GM12878 (cell line): ENCODE measurements around the gene CCDC85A. TPM values are rescaled to one million over a fixed set of nuclear protein-coding genes. Genes with fewer than 3 reads are reported as not detected.

ENCODE experiments used
- BACH1 ChIP-seq: fragments of 450-650 bp; IDR thresholded peaks from 2 replicates; pipeline ENCODE4 v1.6.1; 2017; ENCODE audit warnings: mild to moderate bottlenecking, borderline replicate concordance
- CHD2 ChIP-seq: IDR thresholded peaks from 2 replicates; pipeline ENCODE4 v1.6.1; 2011; ENCODE audit warnings: low read depth, low read length, improper control_type of control experiment, borderline replicate concordance
- EP300 ChIP-seq, 2 experiments: fragments of 150-350 bp in 1 of 2; IDR thresholded peaks; 2 replicates each; pipeline ENCODE4 v1.6.1; 2011 to 2012; ENCODE audit warnings: low read depth in 2 of 2, low read length in 2 of 2, borderline replicate concordance in 1 of 2, improper control_type of control experiment in 1 of 2, inconsistent platforms in 1 of 2; ENCODE audit not compliant: control insufficient read depth in 1 of 2
- FOXM1 ChIP-seq: IDR thresholded peaks from 2 replicates; pipeline ENCODE4 v1.6.1; 2012; ENCODE audit warnings: low read depth, mild to moderate bottlenecking, inconsistent platforms, low read length, moderate library complexity
- IKZF2 ChIP-seq, 2 experiments: fragments of 450-650 bp; IDR thresholded peaks; 2 replicates each; pipeline ENCODE4 v1.6.1; 2017; ENCODE audit warnings: mild to moderate bottlenecking in 2 of 2, moderate library complexity in 2 of 2
- IRF4 ChIP-seq: IDR thresholded peaks from 2 replicates; pipeline ENCODE4 v1.6.1; 2011; ENCODE audit warnings: low read depth, low read length
- JUNB ChIP-seq: IDR thresholded peaks from 2 replicates; pipeline ENCODE4 v1.6.1; 2016; ENCODE audit warnings: antibody characterized with exemption, mild to moderate bottlenecking
- MEF2B ChIP-seq: fragments of 450-650 bp; IDR thresholded peaks from 2 replicates; pipeline ENCODE4 v1.6.1; 2018; ENCODE audit warnings: mild to moderate bottlenecking, moderate library complexity; ENCODE audit not compliant: partially characterized antibody, poor library complexity, severe bottlenecking
- NBN ChIP-seq: fragments of 450-650 bp; IDR thresholded peaks from 2 replicates; pipeline ENCODE4 v1.6.1; 2016
- NFIC ChIP-seq: IDR thresholded peaks from 2 replicates; pipeline ENCODE4 v1.6.1; 2012; ENCODE audit warnings: low read depth, mild to moderate bottlenecking, inconsistent platforms, low read length, moderate library complexity
- SREBF1 ChIP-seq: IDR thresholded peaks from 2 replicates; pipeline ENCODE4 v1.6.1; 2012; ENCODE audit warnings: mild to moderate bottlenecking, low read length
- TARDBP ChIP-seq: IDR thresholded peaks from 2 replicates; pipeline ENCODE4 v1.6.1; 2016; ENCODE audit warnings: borderline replicate concordance
- ZNF217 ChIP-seq: fragments of 450-650 bp; IDR thresholded peaks from 2 replicates; pipeline ENCODE4 v1.6.1; 2017; ENCODE audit warnings: antibody characterized with exemption, mild to moderate bottlenecking
- polyA plus RNA-seq, 11 experiments: library from polyadenylated mRNA; depleted of rRNA in 4 of 11; unstranded in 6 of 11; stranded (reverse) in 5 of 11; fragments of >200 nt; fragmentation: Nextera tagmentation in 4 of 11; fragmentation: Illumina TruSeq in 1 of 11; extraction: Ambion mirVana in 4 of 11; extraction: Trizol in 1 of 11; gene quantifications; 1 replicate in 1 of 11; 2 replicates in 10 of 11; pipeline versions ENCODE4 v1.2.1 to v1.2.3, GENCODE V29; 2011 to 2016; ENCODE audit warnings: inconsistent platforms in 2 of 11, missing spikeins in 2 of 11, low read depth in 1 of 11
- total RNA-seq, 4 experiments: library from RNA; depleted of rRNA in 3 of 4; stranded (reverse); fragments of >200 nt in 3 of 4; fragmentation: Illumina TruSeq in 1 of 4; extraction: Trizol in 1 of 4; gene quantifications; 2 replicates each; pipeline versions ENCODE4 v1.2.1 to v1.2.3, GENCODE V29; 2013 to 2021
- TF ChIP-seq, protein P1 (sequence below), 3 experiments: IDR thresholded peaks in 2 of 3; conservative IDR thresholded peaks in 1 of 3; 2 replicates each; pipeline ENCODE4 v1.5.1; 2011; ENCODE audit warnings: low read depth in 3 of 3, low read length in 3 of 3, mild to moderate bottlenecking in 3 of 3, control low read depth in 2 of 3, moderate library complexity in 2 of 3, inconsistent platforms in 1 of 3, mixed read lengths in 1 of 3; ENCODE audit not compliant: control insufficient read depth in 2 of 3, insufficient read depth in 1 of 3; ENCODE audit errors: extremely low read depth in 1 of 3
- TF ChIP-seq, protein P2 (sequence below): fragments of 450-650 bp; IDR thresholded peaks from 2 replicates; pipeline ENCODE4 v1.6.1; 2017; ENCODE audit warnings: low read depth, mild to moderate bottlenecking, moderate library complexity
- TF ChIP-seq, protein P3 (sequence below): IDR thresholded peaks from 2 replicates; pipeline ENCODE4 v1.6.1; 2012; ENCODE audit warnings: mild to moderate bottlenecking, low read depth, low read length
- TF ChIP-seq, protein P4 (sequence below): fragments of 450-650 bp; IDR thresholded peaks from 2 replicates; pipeline ENCODE4 v1.6.1; 2017; ENCODE audit warnings: mild to moderate bottlenecking, low read depth, inconsistent platforms; ENCODE audit not compliant: poor library complexity, severe bottlenecking
- TF ChIP-seq, protein P5 (sequence below): IDR thresholded peaks from 2 replicates; pipeline ENCODE4 v1.6.1; 2012; ENCODE audit warnings: low read length, inconsistent platforms

Gene CCDC85A
- total and polyA plus RNA-seq, 10 of the 15 experiments (the other 5 are each of a cell fraction or from before 2014, with no cell fraction given) = 0.02 to 0.57 (median 0.04) TPM; not detected in 7

- peak; percentile 48 to 51; a peak in 2 of 4 replicates for TF ChIP-seq EP300 (IDR thresholded peaks at IDR 0.05; ENCODE audit: borderline replicate concordance in 1 of 2, control insufficient read depth in 1 of 2, low read depth in 2 of 2, low read length in 2 of 2)
- TF ChIP-seq, protein P1, sequence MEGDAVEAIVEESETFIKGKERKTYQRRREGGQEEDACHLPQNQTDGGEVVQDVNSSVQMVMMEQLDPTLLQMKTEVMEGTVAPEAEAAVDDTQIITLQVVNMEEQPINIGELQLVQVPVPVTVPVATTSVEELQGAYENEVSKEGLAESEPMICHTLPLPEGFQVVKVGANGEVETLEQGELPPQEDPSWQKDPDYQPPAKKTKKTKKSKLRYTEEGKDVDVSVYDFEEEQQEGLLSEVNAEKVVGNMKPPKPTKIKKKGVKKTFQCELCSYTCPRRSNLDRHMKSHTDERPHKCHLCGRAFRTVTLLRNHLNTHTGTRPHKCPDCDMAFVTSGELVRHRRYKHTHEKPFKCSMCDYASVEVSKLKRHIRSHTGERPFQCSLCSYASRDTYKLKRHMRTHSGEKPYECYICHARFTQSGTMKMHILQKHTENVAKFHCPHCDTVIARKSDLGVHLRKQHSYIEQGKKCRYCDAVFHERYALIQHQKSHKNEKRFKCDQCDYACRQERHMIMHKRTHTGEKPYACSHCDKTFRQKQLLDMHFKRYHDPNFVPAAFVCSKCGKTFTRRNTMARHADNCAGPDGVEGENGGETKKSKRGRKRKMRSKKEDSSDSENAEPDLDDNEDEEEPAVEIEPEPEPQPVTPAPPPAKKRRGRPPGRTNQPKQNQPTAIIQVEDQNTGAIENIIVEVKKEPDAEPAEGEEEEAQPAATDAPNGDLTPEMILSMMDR (IDR thresholded peaks at IDR 0.05 in 2 of 3, conservative IDR thresholded peaks at IDR 0.05 in 1 of 3; ENCODE audit: control insufficient read depth in 2 of 3, extremely low read depth in 1 of 3, insufficient read depth in 1 of 3, low read depth in 3 of 3, low read length in 3 of 3) = no peak
- TF ChIP-seq, protein P2, sequence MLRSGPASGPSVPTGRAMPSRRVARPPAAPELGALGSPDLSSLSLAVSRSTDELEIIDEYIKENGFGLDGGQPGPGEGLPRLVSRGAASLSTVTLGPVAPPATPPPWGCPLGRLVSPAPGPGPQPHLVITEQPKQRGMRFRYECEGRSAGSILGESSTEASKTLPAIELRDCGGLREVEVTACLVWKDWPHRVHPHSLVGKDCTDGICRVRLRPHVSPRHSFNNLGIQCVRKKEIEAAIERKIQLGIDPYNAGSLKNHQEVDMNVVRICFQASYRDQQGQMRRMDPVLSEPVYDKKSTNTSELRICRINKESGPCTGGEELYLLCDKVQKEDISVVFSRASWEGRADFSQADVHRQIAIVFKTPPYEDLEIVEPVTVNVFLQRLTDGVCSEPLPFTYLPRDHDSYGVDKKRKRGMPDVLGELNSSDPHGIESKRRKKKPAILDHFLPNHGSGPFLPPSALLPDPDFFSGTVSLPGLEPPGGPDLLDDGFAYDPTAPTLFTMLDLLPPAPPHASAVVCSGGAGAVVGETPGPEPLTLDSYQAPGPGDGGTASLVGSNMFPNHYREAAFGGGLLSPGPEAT = peak; percentile 91
- TF ChIP-seq JUNB = peak; percentile 94
- no peak for TF ChIP-seq CHD2
- TF ChIP-seq BACH1 = peak; percentile 70
- 0 out of 2 replicates have a peak, but pooled peaks have one; percentile 43 for TF ChIP-seq IRF4
- TF ChIP-seq FOXM1 = peak; percentile 57; the same call in 1 of the 2 replicates
- TF ChIP-seq, protein P3, sequence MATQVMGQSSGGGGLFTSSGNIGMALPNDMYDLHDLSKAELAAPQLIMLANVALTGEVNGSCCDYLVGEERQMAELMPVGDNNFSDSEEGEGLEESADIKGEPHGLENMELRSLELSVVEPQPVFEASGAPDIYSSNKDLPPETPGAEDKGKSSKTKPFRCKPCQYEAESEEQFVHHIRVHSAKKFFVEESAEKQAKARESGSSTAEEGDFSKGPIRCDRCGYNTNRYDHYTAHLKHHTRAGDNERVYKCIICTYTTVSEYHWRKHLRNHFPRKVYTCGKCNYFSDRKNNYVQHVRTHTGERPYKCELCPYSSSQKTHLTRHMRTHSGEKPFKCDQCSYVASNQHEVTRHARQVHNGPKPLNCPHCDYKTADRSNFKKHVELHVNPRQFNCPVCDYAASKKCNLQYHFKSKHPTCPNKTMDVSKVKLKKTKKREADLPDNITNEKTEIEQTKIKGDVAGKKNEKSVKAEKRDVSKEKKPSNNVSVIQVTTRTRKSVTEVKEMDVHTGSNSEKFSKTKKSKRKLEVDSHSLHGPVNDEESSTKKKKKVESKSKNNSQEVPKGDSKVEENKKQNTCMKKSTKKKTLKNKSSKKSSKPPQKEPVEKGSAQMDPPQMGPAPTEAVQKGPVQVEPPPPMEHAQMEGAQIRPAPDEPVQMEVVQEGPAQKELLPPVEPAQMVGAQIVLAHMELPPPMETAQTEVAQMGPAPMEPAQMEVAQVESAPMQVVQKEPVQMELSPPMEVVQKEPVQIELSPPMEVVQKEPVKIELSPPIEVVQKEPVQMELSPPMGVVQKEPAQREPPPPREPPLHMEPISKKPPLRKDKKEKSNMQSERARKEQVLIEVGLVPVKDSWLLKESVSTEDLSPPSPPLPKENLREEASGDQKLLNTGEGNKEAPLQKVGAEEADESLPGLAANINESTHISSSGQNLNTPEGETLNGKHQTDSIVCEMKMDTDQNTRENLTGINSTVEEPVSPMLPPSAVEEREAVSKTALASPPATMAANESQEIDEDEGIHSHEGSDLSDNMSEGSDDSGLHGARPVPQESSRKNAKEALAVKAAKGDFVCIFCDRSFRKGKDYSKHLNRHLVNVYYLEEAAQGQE = no peak
- TF ChIP-seq TARDBP = no peak
- no peak for TF ChIP-seq SREBF1
- TF ChIP-seq NFIC = peak; percentile 69
- peak; percentile 41 to 71 for TF ChIP-seq IKZF2 (IDR thresholded peaks at IDR 0.05)
- TF ChIP-seq, protein P4, sequence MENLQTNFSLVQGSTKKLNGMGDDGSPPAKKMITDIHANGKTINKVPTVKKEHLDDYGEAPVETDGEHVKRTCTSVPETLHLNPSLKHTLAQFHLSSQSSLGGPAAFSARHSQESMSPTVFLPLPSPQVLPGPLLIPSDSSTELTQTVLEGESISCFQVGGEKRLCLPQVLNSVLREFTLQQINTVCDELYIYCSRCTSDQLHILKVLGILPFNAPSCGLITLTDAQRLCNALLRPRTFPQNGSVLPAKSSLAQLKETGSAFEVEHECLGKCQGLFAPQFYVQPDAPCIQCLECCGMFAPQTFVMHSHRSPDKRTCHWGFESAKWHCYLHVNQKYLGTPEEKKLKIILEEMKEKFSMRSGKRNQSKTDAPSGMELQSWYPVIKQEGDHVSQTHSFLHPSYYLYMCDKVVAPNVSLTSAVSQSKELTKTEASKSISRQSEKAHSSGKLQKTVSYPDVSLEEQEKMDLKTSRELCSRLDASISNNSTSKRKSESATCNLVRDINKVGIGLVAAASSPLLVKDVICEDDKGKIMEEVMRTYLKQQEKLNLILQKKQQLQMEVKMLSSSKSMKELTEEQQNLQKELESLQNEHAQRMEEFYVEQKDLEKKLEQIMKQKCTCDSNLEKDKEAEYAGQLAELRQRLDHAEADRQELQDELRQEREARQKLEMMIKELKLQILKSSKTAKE = peak; percentile 36
- TF ChIP-seq, protein P5, sequence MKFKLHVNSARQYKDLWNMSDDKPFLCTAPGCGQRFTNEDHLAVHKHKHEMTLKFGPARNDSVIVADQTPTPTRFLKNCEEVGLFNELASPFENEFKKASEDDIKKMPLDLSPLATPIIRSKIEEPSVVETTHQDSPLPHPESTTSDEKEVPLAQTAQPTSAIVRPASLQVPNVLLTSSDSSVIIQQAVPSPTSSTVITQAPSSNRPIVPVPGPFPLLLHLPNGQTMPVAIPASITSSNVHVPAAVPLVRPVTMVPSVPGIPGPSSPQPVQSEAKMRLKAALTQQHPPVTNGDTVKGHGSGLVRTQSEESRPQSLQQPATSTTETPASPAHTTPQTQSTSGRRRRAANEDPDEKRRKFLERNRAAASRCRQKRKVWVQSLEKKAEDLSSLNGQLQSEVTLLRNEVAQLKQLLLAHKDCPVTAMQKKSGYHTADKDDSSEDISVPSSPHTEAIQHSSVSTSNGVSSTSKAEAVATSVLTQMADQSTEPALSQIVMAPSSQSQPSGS = peak; percentile 69; the same call in 1 of the 2 replicates
- peak; percentile 37 for TF ChIP-seq MEF2B
- 0 out of 2 replicates have a peak, but pooled peaks have one; percentile 13 for TF ChIP-seq NBN
- TF ChIP-seq ZNF217 = peak; percentile 89; the same call in 1 of the 2 replicates
- TF ChIP-seq, all 136 proteins: peak for 22
Measured at GRCh38 chr2:56416500-56417176, 232.8 kb downstream of the CCDC85A start (continued).
